EH (cell line): Measurements from ENCODE around the gene GRIPAP1.

Experiments
- DNase-seq: peaks from one replicate; pipeline ENCODE4 v3.0.0-alpha.2; 2015; ENCODE audit warnings: low read depth

GRIPAP1 gene

GRCh38 chrX:49002091-49002935, at the start of gene GRIPAP1:
Gene GRIPAP1, minus strand, starts transcription at chrX:49002264. Its CDS starts 35 bp downstream, at chrX:49002229.
- peak; percentile 78 for DNase-seq

- DNase-seq = no peak
Measured at GRCh38 chrX:49043987-49044281, 41.9 kb upstream of the GRIPAP1 start.

- peak; percentile 99 for DNase-seq
Measured at GRCh38 chrX:49043220-49043986, 41.3 kb upstream of the GRIPAP1 start, which contains the start of gene TFE3. Gene TFE3, minus strand, starts transcription at chrX:49043357. Its CDS starts 131 bp downstream, at chrX:49043226.

- DNase-seq = peak; percentile 28
Measured at GRCh38 chrX:49042581-49043219, 40.6 kb upstream of the GRIPAP1 start.

- DNase-seq = peak; percentile 89
Measured at GRCh38 chrX:49041744-49042580, 39.9 kb upstream of the GRIPAP1 start.

GRCh38 chrX:49040376-49040955, 38.4 kb upstream of the GRIPAP1 start:
- DNase-seq = peak; percentile 49

- peak; percentile 95 for DNase-seq
Measured at GRCh38 chrX:49039598-49040375, 37.7 kb upstream of the GRIPAP1 start.

GRCh38 chrX:49037883-49038475, 35.9 kb upstream of the GRIPAP1 start:
- peak; percentile 63 for DNase-seq

GRCh38 chrX:49030283-49030682, 28.2 kb upstream of the GRIPAP1 start:
- no peak for DNase-seq

- no peak for DNase-seq
Measured at GRCh38 chrX:49029876-49030275, 27.8 kb upstream of the GRIPAP1 start.

- DNase-seq = no peak
Measured at GRCh38 chrX:49019599-49020249, 17.7 kb upstream of the GRIPAP1 start.

GRCh38 chrX:49019050-49019449, 17.0 kb upstream of the GRIPAP1 start:
- no peak for DNase-seq

- DNase-seq = no peak
Measured at GRCh38 chrX:49003696-49004095, 1.6 kb upstream of the GRIPAP1 start.

GRCh38 chrX:49001521-49002090, 458 bp downstream of the GRIPAP1 start:
- peak; percentile 40 for DNase-seq

- no peak for DNase-seq
Measured at GRCh38 chrX:49000636-49001035, 1.4 kb downstream of the GRIPAP1 start.

- DNase-seq = no peak
Measured at GRCh38 chrX:48999030-48999429, 3.0 kb downstream of the GRIPAP1 start.

GRCh38 chrX:48998391-48998790, 3.7 kb downstream of the GRIPAP1 start:
- DNase-seq = no peak

GRCh38 chrX:48997865-48998264, 4.2 kb downstream of the GRIPAP1 start:
- DNase-seq = no peak

- DNase-seq = no peak
Measured at GRCh38 chrX:48997455-48997854, 4.6 kb downstream of the GRIPAP1 start.
